Adrenal gland (tissue), 5 donors: Measurements from ENCODE around the gene MECR.

ENCODE experiments used
- CTCF ChIP-seq, 6 experiments: fragments of 450-650 bp in 4 of 6; fragments of 200-600 bp in 2 of 6; sonication (generic) in 1 of 6; IDR thresholded peaks; 1 replicate in 5 of 6; 2 replicates in 1 of 6; pipeline versions ENCODE4 v1.5.1 to v1.8.0; 2016 to 2021; ENCODE audit warnings: antibody characterized with exemption in 6 of 6, mild to moderate bottlenecking in 2 of 6, moderate library complexity in 1 of 6
- POLR2A ChIP-seq, 2 donors: fragments of 450-650 bp; IDR thresholded peaks; one replicate each; pipeline ENCODE4 v1.6.1; 2017; ENCODE audit warnings: antibody characterized with exemption in 2 of 2, mild to moderate bottlenecking in 2 of 2, moderate library complexity in 1 of 2
- donor health status: DM: no; HTN: no; CAD: no.

GRCh38 chr1:29269382-29269781 lies 38.6 kb upstream of the MECR start:
- no peak for TF ChIP-seq CTCF (IDR thresholded peaks at IDR 0.05)
- TF ChIP-seq POLR2A (IDR thresholded peaks at IDR 0.05): no peak
